Stimulated activated CD8-positive, alpha-beta memory T cell treated with anti-CD3 and anti-CD28 coated beads, Interleukin-7, amount 100 ng/mL, for 1 hour (primary cell): ENCODE measurements around the gene TMEM273.

Experiments
- DNase-seq, 2 donors: peaks; one replicate each; pipeline ENCODE4 v3.0.0-alpha.2; 2020; ENCODE audit warnings: low read depth in 2 of 2

Gene TMEM273

GRCh38 chr10:49140304-49141177 is 47.6 kb downstream of the TMEM273 start:
- DNase-seq, result no peak

- DNase-seq, result no peak
These were observed 48.4 kb downstream of the TMEM273 start for GRCh38 chr10:49139846-49140195.

GRCh38 chr10:49139028-49139845 is 49.0 kb downstream of the TMEM273 start:
- DNase-seq, result no peak

GRCh38 chr10:49138361-49138891 is 49.8 kb downstream of the TMEM273 start:
- no peak for DNase-seq

- DNase-seq, result no peak
These were observed 51.7 kb downstream of the TMEM273 start for GRCh38 chr10:49136525-49136924.

- DNase-seq, result no peak
These were observed 52.4 kb downstream of the TMEM273 start for GRCh38 chr10:49135575-49136313.

GRCh38 chr10:49134327-49134726 is 53.9 kb downstream of the TMEM273 start:
- no peak for DNase-seq

- no peak for DNase-seq
These were observed 54.4 kb downstream of the TMEM273 start, which contains the start of gene FAM170B for GRCh38 chr10:49133706-49134248. Gene FAM170B (minus strand): TSS chr10:49134021. CDS start chr10:49133918, 103 bp downstream.

GRCh38 chr10:49132362-49132737 is 55.8 kb downstream of the TMEM273 start:
- no peak for DNase-seq

- DNase-seq, result no peak
These were observed 56.5 kb downstream of the TMEM273 start for GRCh38 chr10:49131507-49132361.

GRCh38 chr10:49129376-49129775 is 58.8 kb downstream of the TMEM273 start:
- no peak for DNase-seq

GRCh38 chr10:49128854-49129253 is 59.3 kb downstream of the TMEM273 start:
- DNase-seq, result no peak

- DNase-seq, result no peak
These were observed 63.9 kb downstream of the TMEM273 start for GRCh38 chr10:49123981-49124950.

- DNase-seq, result no peak
These were observed 67.3 kb downstream of the TMEM273 start for GRCh38 chr10:49120911-49121310.

- no peak for DNase-seq
These were observed 68.4 kb downstream of the TMEM273 start for GRCh38 chr10:49119746-49120145.

GRCh38 chr10:49118430-49119074 is 69.6 kb downstream of the TMEM273 start:
- no peak for DNase-seq

GRCh38 chr10:49117376-49118070 is 70.7 kb downstream of the TMEM273 start:
- no peak for DNase-seq
